GM10248 (cell line): Measurements from ENCODE around the gene TSPAN19.

Source experiments
- CTCF ChIA-PET: fragments of 300-600 bp; sonication (Branson Sonifier 250); formaldehyde crosslinking; extraction: SDS; loops from one replicate; lab custom pipeline; 2021; ENCODE audit warnings: antibody characterized with exemption; lab: Yijun Ruan, JAX
- POLR2A ChIA-PET: fragments of 350-650 bp; sonication (Branson Sonifier 250); formaldehyde crosslinking; extraction: SDS; loops from one replicate; lab custom pipeline; 2020; ENCODE audit warnings: antibody characterized with exemption; lab: Yijun Ruan, JAX
- DNase-seq: peaks from one replicate; pipeline ENCODE4 v3.0.0; 2012; ENCODE audit errors: extremely low spot score
- TF ChIP-seq, protein P1 (sequence below): IDR thresholded peaks from 2 replicates; pipeline ENCODE4 v1.5.1; 2012; ENCODE audit warnings: mild to moderate bottlenecking, low read depth; ENCODE audit errors: extremely low read depth, missing control alignments, control extremely low read depth

TSPAN19 gene

DNA sequence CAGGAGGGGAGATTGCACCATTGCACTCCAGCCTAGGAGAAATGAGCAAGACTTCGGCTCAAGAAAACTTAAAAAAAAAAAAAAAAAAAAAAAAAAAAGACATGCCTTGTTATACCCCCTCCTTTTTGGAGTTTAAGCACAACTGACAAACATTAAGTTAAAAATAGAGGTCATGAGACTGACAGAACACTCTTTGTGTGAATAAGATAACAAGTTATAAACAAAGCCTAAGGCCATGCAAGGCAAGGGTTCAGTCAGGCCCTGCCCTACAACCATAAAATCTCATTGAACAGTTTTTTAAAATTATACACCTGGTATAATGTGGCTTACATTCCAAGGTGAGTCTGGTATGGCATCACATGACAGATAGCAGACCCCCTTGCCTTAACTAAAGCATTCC, 39.3 kb downstream of the TSPAN19 start:
- DNase-seq = no peak
- CTCF ChIA-PET = interaction anchor here (1.3 to 2.0 kb wide), 3 partner anchors 9 to 32 kb away, joined by 3 to 5 read pairs (median 4); no protein-coding TSS in a partner anchor
- POLR2A ChIA-PET = no interaction called here
- TF ChIP-seq, protein P1, sequence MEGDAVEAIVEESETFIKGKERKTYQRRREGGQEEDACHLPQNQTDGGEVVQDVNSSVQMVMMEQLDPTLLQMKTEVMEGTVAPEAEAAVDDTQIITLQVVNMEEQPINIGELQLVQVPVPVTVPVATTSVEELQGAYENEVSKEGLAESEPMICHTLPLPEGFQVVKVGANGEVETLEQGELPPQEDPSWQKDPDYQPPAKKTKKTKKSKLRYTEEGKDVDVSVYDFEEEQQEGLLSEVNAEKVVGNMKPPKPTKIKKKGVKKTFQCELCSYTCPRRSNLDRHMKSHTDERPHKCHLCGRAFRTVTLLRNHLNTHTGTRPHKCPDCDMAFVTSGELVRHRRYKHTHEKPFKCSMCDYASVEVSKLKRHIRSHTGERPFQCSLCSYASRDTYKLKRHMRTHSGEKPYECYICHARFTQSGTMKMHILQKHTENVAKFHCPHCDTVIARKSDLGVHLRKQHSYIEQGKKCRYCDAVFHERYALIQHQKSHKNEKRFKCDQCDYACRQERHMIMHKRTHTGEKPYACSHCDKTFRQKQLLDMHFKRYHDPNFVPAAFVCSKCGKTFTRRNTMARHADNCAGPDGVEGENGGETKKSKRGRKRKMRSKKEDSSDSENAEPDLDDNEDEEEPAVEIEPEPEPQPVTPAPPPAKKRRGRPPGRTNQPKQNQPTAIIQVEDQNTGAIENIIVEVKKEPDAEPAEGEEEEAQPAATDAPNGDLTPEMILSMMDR = no peak

DNA sequence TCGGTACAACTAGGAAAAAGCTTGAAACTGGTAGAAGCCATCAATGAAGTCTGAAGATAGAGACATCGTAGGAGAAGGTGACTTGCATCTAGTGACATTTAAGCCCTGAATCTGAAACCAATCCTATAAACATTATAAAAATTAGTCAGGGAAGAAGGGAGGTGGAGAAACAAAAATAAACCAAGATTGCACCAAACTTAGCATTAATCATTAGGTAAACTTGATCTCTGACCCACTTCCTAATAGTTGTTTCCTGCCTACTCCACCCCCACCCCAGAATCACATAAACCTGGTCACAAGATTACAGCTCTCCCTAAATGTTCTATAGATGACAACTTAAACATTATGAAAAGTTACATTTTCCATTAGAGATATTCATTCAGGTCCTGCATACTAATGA, 40.4 kb downstream of the TSPAN19 start:
- ChIA-PET CTCF (interaction anchor here (1.5 kb wide), 1 partner anchor 34 kb away, joined by 4 read pairs; no protein-coding TSS in a partner anchor), POLR2A (no interaction called here)
- no peak for DNase-seq
- TF ChIP-seq, protein P1 = no peak

GRCh38 chr12:84994426-84994825, 41.7 kb downstream of the TSPAN19 start:
- no peak for DNase-seq
- POLR2A ChIA-PET = no interaction called here
- CTCF ChIA-PET = no interaction called here
- TF ChIP-seq, protein P1 = no peak

- CTCF ChIA-PET = no interaction called here
Observed at GRCh38 chr12:84986586-84986985, 49.5 kb downstream of the TSPAN19 start.

GRCh38 chr12:84986117-84986516, 50.0 kb downstream of the TSPAN19 start:
- TF ChIP-seq, protein P1 = no peak
- POLR2A ChIA-PET = no interaction called here
- CTCF ChIA-PET = interaction anchor here (1.3 kb wide), 1 partner anchor 12 kb away, joined by 5 read pairs; no protein-coding TSS in a partner anchor
- DNase-seq = no peak

More at GRCh38 chr12:84986586-84986985, 49.5 kb downstream of the TSPAN19 start:
- POLR2A ChIA-PET = no interaction called here
- TF ChIP-seq, protein P1 = no peak
- no peak for DNase-seq

- ChIA-PET POLR2A (no interaction called here), CTCF (no interaction called here)
- TF ChIP-seq, protein P1 = no peak
- DNase-seq = no peak
Observed at GRCh38 chr12:84983289-84983688, 52.8 kb downstream of the TSPAN19 start.
